Keratinocyte (primary cell): ENCODE results near the gene LPCAT1.

Experiments used
- CTCF ChIP-seq, 3 experiments: IDR thresholded peaks in 1 of 3; conservative IDR thresholded peaks in 1 of 3; optimal IDR thresholded peaks in 1 of 3; 2 replicates in 2 of 3; 3 replicates in 1 of 3; pipeline versions ENCODE3 to v1.5.1; 2011; ENCODE audit warnings: low read length in 3 of 3, mild to moderate bottlenecking in 3 of 3, moderate library complexity in 2 of 3, control low read depth in 1 of 3, inconsistent platforms in 1 of 3; ENCODE audit not compliant: insufficient read depth in 2 of 3; ENCODE audit errors: extremely low read depth in 1 of 3
- EZH2 ChIP-seq: IDR thresholded peaks from one replicate; pipeline ENCODE4 v1.6.1; 2012; ENCODE audit warnings: inconsistent platforms, mild to moderate bottlenecking, low read length, moderate library complexity

GRCh38 chr5:1523480-1523792 lies 324 bp downstream of the LPCAT1 start:
- TF ChIP-seq EZH2, result no peak
- no peak for TF ChIP-seq CTCF (optimal IDR thresholded peaks at IDR 0.05 in 1 of 3, IDR thresholded peaks at IDR 0.05 in 1 of 3, conservative IDR thresholded peaks at IDR 0.05 in 1 of 3; ENCODE audit: extremely low read depth in 1 of 3, insufficient read depth in 2 of 3, low read length in 3 of 3)
